H54 (cell line): ENCODE data around the gene SLIT3.

ENCODE experiments used
- DNase-seq: peaks from one replicate; pipeline ENCODE4 v3.0.0; 2011; ENCODE audit warnings: low spot score, mixed read lengths; ENCODE audit not compliant: insufficient read length
- FAIRE-seq: peaks from 3 replicates; lab custom pipeline; 2011; peaks lifted over from hg19 to GRCh38; lab: Jason Lieb, UNC
- POLR2A ChIP-seq: IDR thresholded peaks from 2 replicates; pipeline ENCODE4 v1.6.1; 2011; ENCODE audit warnings: low read depth, mild to moderate bottlenecking, low read length

Gene SLIT3

DNA sequence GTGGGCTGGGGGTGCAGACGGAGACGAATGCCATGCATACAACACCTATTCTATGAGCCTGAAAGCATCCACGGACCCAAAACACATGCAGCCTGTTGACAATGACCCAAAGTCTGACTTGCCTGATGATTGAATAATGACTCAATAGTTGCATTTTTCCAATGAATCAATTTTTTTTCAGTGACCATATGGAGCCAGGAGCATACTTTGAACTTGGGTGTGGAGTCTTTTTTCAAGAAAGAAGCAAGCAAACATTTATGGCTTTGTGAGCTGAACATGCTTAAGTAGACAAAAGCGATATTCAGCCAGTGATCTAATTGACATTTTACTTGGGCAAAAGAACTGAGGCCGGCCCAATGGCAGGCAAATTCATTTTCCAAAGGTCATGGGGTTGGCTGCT is 437.9 kb downstream of the SLIT3 start:
- FAIRE-seq (no peak), DNase-seq (no peak)
- no peak for TF ChIP-seq POLR2A

DNA sequence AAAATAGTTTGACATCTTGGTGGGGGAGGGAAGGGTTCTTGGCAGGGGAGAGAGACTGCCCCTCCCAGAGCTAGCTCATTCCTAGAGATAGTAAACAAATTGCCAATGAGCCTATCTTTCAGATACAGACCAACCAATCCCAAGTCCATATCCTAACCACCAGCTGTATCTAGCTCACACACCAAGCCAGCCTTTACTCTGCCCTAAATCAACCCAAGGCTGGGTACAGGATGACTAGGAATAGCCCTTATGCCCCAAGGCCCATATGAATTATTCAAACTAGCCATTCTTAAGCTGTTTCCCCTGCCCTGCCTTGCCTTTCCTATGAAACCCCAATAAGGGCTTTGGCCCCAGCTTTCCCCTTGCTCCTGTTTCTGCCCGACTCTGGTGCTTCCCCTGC is 440.4 kb downstream of the SLIT3 start:
- no peak for FAIRE-seq
- DNase-seq = no peak
- no peak for TF ChIP-seq POLR2A

DNA sequence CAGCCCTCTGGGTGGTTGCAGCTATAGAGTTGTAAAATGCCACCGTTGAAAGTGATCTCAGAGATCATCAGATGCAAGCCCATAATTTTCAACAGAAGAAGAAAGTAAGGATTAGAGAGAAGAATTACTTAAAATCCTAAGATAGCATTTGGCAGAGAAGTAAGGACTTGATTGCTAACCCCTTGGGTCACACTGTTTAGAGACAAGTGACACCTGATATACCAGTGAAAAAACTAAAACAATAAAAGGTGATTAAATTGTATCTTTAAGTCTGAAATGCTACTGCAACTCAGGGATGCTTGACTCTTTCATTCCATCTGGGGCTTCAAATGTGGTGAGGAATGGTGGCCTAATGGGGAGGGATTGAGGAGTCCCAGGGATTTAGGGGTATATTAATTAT is 440.9 kb downstream of the SLIT3 start:
- no peak for DNase-seq
- FAIRE-seq = no peak
- TF ChIP-seq POLR2A = no peak

DNA sequence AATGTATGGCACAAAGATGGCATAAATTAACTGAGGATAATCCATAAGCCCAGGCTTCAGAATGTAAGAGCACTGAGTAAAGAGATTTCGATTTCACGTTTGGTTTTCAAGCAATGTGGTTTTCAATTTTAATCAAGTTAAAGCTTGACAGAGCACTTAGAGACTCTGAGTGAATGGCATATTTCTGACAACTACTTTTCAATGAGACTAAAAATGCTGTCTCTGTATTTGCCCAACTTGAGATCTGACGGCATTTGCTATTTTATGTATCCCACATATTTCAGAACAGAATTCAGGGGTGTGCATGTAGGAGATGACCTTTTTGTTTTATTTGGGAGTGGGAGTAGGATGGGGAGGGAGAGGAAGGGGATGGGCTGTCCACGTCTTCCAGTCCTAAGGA is 441.5 kb downstream of the SLIT3 start:
- DNase-seq (no peak), FAIRE-seq (no peak)
- TF ChIP-seq POLR2A = no peak

DNA sequence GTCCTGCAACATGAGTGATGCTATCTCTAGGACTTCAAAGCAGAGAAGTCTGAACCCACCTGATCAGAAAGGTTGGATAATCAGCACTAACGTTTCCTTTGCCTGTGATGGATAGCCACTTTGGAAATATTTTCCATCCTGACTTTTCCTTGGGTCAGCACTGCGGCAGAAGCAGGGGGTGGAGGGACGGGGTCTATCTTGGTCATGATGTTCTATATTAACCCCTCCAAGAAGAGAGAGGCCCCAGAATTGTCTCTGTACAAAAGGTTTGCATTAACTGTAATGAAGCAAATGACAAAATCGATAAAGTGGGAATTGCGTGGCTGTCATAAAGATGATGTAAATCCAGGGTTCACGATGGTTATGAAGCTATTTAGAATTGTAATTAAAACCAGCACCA is 441.9 kb downstream of the SLIT3 start:
- no peak for FAIRE-seq
- DNase-seq = no peak
- TF ChIP-seq POLR2A = no peak

DNA sequence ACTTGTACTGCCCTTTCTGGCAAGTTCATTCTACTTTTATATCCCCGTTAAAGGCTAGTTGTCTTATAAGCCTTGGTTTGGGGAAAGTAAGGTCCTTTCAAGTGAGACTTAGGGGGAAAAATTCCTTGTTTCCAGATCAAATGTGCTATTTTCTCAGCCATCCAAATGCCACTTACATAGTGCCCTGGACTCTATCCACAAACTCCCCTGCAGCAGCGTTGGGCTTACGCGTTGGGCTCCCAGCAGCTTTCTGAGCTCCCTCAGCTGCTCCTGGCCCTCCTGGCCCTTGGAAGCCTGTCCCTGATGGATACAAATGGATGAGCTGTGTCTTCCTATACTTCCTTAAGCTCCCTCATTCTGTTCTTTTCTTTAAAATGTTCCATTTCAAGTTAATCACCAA is 442.6 kb downstream of the SLIT3 start:
- FAIRE-seq (no peak), DNase-seq (no peak)
- no peak for TF ChIP-seq POLR2A

DNA sequence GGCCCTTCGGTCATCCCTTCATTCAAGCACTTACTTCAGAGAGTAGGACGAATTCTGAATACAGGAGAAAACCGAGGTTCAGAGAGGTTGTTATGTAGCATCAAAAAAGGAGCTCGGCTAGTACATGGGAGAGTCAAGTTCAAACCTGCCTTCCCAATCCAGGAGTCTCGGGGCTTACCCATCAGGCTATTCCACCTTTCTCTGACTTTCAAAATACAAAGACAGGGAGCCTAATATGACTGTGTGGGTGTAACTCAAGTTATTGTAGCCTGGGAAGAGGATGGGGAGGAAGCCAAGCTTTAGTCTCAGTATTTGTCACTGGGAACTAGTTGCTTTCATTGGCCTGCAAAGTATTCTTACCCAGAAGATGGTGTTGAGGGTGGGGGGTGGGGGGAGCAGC is 447.0 kb downstream of the SLIT3 start:
- no peak for DNase-seq
- no peak for TF ChIP-seq POLR2A
- no peak for FAIRE-seq

DNA sequence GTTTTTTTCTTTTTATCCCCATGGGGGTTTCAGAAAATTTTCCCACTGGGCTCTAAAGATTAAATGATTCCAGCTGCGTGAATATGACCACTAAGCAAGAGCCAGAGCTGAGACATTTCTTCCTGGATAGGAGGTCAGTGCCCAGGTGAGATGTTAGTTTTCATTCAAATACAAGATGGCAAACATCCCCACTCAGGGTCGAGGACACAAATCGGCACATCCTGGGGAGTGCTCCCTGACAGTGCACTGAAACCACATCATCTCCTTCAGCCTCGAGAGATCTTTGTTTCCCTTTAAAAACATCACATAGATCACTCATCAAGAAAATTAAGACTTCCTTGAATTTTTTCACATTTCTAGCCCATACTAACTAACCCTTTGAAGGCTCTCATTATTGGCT is 448.6 kb downstream of the SLIT3 start:
- TF ChIP-seq POLR2A = no peak
- DNase-seq = no peak

DNA sequence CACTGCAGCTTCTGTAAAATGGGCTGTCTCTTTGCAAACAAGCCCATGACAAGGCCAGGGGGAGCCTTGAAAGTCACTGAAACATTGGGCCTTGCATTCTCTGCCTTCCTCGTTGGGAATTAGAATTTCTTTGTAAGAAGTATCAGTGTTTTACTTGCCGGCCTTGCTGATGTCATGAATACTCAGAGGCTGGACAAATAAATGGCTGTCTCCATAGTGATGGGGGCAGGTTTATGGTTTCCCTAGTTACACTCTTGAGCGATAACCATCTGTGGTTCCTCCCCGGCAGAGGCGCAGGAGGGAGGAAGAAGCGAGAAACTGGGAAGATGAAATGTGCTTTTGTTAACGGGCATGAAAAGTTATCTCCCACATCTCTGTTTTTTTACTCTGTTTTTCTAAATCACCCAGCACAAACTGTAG is 449.0 kb downstream of the SLIT3 start:
- TF ChIP-seq POLR2A = no peak
- peak; percentile 49 for DNase-seq
- no peak for FAIRE-seq

More for the DNA sequence above, 448.6 kb downstream of the SLIT3 start:
- no peak for FAIRE-seq

DNA sequence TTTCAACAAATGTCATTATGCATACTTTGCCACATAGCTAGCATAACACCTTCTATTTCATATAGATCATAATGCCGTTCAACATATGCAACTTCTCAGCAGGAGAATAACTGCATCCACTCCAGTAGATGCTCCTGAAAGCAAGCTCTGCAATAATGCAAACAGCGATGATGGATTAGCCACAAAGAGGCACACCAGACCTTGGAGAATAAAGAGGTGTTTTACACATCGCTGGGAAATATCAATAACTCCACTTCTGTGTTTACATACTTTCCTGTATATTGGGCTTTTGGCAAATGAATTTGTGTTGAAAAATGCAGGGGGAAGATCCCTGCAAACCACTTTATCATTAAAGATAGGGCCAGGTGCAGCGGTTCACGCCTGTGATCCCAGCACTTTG is 450.3 kb downstream of the SLIT3 start:
- FAIRE-seq = no peak
- no peak for DNase-seq
- no peak for TF ChIP-seq POLR2A

DNA sequence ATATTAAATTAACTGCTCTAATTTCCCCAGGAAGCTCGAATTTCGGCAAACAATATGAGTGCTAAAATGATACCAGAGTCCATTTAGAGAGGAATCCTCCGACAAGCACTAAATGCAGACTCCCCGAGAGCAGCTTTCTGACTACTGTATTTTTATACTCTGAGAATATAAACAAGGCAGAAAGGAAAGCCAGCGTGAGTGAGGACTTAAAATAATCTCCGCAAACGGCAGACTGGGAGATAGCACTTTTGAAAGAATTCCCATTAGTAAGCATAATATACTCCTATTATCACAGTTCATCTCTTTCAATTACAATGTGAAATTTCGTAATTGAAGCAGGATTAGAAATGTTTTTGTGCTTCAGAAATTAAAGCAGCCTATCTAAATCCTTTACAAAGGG is 452.4 kb downstream of the SLIT3 start:
- DNase-seq (no peak), FAIRE-seq (no peak)
- TF ChIP-seq POLR2A = no peak

DNA sequence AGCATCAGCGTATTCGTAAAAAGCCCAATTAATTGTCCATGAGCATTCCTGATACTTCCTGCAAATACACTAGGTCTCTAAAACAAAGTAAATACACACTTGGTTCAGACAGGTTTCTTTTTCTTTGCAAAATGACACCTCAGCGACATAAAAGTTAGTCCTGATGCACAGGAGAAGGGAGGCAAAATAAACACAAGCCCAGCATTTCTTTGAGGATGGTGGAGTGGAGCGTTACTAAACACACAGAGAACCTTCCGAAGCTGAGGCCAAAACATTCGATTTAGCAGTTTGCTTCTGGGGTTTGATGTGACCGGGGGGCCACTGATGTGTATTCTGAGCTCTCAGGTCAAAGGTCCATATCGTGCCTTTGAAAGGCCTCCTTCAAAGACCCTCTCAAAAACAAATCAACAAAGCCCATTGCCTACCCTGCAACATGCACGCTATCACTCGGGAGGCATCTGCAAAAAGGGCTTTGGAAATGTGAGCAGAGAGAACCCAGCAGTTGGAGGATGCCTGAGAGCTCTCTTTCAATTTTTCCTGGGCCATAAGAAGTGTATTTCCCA is 453.3 kb downstream of the SLIT3 start:
- no peak for TF ChIP-seq POLR2A
- DNase-seq (no peak), FAIRE-seq (no peak)

DNA sequence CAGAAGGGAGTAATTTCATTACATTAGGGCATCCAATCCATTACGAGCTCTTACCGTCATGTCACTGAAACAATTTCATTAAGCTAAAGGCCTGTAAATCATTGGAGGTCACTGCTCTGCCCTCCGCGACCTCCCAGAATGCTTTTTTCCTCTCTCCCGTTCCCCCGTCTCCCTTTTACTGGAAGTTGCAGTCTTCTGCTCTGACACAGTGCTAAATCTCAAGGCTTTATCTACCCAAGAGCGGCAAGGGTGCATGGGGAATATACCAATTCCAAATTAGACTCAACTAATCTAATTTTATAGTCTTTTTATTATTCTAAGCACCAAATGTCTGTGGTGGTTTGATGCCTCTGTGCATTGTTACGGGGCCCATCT is 456.0 kb downstream of the SLIT3 start:
- no peak for DNase-seq
- no peak for TF ChIP-seq POLR2A
- no peak for FAIRE-seq

DNA sequence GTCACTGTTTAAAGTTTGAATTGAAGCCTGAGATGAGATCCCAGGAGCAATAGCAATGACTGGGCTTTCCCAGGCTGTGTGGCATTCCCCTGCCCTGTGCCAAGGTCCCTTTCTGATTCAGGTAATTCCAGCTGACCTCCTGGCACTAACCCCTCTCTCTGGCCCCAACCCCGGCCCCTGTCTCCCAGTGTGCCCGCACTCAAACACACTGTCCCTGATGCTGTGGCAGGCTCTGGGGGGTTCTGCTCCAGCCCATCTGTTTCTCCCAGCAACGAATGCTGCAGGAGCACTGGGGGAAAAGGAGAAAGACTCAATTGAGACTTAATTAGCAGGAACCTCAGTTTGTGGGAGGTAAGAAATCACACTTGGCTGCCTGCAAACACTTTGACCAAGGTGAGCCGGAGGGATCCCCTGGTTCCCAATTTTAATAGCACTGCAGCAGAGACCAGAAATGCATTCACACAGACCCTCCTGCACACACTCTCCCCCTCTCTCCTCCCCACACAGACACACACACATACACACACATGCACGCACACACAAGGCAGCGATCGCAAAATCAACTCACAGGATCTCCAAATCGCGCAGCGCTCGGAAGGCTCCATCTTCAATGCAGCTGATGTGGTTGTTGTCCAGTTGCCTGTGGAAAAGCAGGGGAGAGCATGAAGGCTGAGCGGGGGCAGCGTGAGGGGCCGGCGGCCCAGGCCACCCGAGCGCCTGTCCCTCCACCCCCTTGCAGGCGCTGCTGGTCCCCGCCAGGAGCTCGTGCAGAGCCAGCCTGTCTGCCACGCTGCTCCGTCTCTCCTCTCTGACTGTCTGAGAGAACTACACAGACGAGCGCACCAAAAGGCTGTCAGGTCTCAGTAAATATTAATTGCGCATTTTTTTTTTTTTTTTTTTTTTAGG is 456.7 kb downstream of the SLIT3 start:
- no peak for DNase-seq
- no peak for TF ChIP-seq POLR2A
- FAIRE-seq = no peak
